ENCODE data around the gene UPK3B.
"Not testable (repeated sequence)": the region's sequence is repeated elsewhere in the genome, so short reads cannot be mapped to it uniquely, and the experiment has no call there.

UPK3B gene

DNA sequence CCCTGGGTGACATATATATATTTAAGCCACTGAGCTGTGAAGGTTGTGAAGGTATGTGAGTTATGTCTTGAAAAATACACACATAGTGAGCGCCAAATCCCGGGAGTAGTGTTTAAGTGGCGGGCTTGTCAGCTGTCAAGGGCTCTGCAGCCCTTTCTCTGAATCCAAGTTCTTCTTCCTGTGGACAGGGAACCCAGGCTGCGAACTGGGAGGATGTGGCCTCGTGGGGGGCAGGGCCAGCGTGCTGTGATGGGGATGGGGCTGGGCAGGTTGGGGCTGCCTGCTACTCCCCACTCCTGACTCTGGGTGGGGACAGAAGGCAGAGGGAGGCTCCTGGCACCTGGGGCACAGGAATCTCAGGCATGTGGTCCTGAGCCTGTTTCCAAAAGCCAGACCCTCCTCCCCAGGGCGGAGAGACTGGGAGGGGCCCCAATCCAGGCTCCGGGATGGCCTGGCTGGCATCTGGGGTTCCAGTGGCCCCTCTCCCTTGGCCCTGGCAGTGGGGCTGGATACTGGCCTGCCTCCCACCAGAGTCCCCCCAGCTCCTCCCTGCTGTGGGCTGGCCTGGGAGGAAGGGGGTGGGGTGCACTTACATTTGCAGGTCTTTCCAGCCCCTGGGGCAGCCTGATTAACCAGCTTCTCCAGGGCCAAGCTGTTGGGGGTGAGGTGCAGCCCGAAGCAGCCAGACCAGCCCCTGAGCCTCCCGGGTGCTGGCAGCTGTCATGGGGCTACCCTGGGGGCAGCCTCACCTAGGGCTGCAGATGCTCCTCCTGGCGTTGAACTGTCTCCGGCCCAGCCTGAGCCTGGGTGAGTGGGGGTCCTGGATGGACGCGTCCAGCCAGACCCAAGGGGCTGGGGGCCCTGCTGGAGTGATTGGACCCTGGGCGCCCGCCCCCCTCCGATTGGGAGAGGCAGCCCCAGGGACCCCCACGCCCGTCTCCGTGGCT, at the start of gene UPK3B:
TSS of gene UPK3B (plus strand) at position 622 of the 947 bp plus-strand sequence. CDS start at position 723, 101 bp downstream.
- no peak for DNase-seq

DNA sequence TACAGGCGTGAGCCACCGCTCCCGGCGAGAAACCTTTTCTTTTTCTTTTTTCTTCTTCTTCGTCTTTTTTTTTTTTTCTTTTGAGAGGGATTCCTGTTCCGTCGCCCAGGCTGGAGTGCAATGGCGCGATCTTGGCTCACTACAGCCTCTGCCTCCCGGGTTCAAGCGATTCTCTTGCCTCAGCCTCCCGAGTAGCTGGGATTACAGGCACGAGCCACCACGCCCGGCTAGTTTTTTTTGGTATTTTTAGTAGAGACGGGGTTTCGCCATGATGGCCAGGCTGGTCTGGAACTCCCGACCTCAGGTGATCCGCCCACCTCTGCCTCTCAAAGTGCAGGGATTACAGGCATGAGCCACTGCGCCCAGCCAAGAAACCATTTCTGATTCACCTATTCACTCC, 49.6 kb upstream of the UPK3B start:
- DNase-seq, result not testable (repeated sequence)

DNA sequence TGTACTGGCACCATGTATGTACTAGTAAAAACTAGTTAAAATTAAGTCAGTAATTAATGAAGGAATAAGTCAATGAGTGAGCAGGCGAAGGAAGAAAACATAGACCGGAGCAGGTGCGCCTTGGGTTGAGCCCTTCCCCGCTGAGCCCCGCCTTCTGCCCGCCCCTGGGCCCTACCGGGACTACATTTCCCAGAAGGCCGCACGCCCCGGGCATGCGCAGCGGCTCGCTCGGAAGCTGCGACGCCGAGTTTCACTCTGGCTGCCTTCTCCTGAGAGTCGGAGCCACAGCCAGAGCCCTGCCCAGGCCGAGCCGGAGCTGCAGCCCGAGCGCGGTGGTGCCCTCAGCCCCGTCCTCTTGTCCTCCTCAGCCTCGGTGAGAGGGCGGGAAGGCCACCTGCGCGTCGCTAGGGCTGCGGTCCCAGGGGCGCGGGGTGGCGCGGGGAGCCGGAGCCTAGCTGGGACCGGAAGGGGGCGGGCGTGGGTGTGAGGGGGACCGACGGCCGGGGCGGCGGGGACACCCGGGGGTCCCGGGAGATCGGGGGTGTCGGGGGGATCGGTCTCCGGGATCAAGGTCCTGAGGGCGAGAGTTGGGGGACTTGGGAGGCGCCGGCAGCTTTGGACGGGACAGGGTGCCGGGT, 48.8 kb upstream of the UPK3B start, which contains the start of gene DTX2:
TSS of gene DTX2 (plus strand) at position 246 of the 638 bp plus-strand sequence. CDS start 18,801 bp downstream, outside the sequence.
- DNase-seq, result not testable (repeated sequence)

DNA sequence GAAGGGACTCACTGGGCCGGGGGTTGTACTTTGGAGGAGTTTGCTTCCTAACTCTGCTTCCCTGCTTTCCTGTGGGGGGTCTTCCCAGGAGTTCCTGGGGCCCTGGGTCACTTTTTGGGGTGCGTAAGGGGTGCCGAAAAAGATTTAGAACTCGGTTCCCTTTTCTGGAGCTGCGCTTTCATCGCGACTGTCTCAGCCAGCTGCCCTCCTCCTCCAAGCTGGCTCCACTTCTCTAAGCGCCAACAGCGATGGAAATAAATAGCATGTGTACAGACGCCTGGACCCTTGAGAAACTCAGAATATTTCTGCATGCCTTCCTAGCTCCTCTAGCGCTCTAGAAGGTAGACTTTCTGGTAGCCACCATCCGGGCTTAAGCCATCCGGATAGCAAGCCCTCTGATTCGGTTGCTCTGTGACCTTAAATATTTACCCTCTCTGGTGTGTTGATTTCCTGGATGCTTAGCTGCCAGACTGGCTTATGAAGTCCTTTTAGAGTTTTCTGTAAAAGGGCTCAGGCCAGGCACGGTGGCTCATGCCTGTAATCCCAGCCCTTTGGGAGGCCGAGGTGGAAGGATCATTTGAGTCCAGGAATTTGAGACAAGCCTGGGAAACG, 48.0 kb upstream of the UPK3B start:
- DNase-seq, result not testable (repeated sequence)

DNA sequence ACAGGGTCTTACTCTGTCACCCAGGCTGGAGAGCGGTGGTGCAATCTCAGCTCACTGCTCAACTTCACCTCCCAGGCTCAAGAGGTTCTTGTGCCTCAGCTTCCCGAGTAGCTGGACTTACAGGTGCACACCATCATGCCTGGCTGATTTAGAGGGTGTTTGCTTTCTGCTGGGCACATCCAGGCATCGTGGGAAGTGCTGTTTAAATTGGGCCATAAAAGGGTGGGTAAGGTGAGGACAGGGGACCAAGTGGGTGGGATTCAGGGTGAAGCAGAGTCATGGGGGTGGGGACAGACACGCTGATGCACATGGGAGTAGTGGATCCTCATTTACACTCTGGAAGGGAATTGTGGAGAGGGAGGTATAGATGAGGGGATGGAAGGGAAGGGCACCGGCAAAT, 45.4 kb upstream of the UPK3B start:
- DNase-seq, result not testable (repeated sequence)

DNA sequence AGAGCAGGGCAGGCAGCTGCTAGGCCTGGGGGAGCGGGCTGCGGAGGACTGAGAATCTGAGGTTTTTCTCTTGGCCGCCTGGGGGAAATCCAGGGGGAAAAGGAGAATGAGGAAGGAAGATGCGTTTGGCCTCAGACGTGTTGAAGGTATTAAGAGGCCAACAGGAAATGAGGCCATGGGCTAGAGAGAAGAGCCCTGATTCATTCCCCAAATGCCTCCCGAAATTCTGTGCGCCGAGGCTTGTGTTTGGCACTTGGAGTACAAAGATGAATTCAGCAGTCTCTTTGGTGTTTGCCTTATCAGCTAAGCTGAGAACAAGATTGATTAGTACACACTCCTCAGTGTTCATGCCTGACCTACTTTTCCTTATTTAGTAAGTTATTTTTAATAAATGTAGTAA, 44.4 kb upstream of the UPK3B start:
- DNase-seq, result not testable (repeated sequence)

DNA sequence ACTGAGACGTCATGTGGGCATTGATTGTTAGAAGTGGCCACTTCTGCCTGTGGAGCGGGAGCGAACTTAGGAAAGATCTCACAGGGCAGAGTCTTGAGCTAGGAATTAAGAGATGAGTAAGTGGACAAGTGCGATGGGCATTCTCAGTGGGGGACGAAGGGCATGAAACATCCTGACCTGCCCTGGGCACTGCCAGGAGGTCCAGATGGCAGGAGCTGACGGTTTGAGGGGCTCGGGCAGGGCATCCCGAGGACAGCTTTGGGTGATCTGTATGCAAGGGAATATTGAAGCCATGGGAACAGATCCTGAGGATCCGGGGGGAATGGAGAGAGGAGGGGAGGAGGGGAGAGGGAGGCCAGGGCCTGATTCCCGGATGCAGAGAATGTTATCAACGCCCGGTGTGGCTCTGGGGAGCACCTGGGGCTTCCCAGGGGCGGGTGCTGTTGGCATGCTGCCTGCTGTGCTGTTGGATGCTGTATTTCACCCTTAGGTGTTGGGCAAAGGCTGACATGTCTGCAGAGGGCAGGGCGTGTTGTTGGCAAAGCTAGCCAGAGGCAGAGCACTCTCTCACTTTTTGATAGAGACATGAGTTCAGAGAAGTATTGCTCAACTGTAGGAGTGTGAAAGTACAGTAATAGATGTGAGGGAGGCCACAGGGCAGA, 42.5 kb upstream of the UPK3B start:
- not testable (repeated sequence) for DNase-seq

DNA sequence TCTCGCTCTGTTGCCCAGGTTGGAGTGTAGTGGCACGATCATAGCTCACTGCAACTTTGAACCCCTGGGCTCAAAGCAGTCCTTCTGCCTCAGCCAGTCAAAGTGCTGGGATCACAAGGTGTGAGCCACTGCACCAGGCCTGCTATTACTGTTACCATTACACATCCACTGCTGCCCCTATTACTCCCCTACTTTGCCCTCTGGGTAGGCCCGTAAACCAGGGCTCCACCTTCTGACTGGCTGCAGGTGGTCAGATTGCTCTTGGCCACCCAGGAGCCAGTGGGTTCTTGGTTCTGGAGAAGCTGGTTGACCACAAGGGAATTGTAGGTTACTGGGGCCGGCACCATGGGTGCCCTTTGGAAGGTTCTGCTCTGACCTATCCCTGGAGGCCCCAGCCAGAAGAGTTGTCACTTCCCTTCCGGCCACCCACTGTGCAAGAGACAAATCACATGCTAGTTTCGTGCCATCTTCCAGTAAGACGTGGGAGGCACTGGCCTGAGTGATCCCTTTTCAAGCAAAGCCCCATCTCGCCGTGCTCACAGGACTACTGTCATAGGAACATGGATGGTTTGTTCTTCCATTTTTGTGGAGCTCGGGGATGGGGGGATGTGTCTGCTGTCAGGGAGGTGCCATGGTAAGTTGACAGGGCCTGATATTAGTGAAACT, 38.7 kb upstream of the UPK3B start:
- DNase-seq, result not testable (repeated sequence)

DNA sequence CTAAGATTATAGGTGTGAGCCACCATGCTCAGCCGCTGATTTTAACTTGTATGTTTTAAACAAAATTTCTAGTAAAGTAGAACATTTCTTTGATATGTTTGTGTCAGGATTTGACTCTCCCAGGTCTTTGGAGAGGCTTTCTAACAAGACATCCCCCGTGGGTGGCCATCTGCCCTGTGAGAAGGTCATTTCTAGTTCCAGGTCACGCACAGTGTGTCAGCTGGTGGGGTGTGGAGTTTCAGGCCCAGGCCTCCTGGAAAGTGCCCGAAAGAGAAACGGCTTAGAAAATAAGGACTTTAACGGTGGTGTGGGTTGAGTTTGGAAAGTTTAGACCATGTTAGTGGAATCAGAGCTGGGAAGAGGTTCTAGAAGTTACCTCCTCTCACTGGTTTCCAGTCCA, 37.3 kb upstream of the UPK3B start:
- DNase-seq, result not testable (repeated sequence)

DNA sequence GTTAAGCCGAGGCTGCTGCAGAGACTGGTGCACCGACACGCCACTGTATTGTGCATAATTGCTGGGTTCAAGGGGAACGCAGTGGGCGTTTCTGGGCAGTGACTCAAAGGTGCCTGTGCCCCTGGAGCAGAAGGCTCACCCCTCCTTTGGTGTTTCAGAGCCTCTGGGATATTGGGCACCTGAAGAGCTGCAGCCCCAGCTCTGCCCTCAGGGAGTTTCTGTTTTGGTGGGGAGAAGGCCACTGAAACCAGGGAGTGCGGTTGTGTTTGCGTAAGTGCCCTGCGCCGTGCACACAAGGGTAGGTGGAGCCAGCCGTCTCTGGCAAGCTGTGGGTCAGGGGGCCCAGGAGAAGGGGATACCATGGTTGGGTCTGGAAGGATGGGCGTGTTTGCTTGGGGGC, 34.1 kb upstream of the UPK3B start:
- DNase-seq, result not testable (repeated sequence)

DNA sequence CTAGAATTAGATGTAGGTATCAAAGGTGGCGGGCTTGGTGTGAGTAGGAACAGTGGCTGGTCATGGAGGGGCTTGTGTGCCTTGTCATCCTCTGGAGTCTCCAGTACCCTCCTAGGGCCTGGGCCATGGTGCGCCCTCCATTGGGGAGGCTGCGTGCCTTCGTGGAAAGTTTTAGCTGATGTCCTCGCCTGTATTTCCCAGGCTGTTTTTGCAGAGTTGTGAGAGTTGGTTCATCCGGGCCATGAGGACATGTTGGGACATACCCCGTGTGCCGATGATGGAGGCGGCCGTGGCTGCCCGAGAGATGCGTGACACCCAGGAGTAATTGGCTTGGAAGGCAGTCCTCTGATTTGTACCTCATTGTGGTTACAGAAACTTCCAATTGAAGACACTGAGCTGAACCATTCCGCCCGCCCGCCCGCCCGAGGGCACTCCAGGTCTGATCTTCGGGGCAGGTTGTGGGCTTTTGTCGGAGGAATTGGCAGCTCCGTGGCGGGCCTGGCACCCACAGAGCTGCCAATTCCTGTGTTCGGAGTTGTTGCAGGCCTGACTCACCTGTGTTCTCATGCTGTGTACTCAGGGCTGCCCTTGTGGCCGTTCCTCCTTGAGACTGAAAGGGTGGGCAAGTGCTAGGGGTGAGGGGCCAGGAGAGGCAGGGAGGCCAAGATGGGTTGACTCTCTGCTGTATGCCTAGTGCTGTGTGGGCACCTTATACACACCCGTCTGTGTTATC, 33.4 kb upstream of the UPK3B start:
- not testable (repeated sequence) for DNase-seq

DNA sequence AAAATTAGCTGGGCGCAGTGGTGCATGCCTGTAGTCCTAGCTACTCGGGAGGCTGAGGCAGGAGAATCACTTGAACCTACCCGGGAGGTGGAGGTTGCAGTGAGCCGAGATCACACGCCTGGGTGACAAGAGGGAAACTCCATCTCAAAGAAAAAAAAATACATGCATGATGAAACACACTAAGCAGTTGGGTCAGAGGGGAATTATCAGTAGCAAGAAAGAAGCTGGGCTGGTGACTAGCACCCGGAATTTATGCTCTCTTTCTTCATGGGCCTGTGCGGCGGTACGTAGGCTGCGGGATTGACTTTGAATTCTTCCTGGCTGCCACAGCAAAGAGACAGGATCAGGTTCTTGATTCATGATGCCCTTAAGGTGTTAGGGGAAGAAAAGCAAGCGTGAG, 30.7 kb upstream of the UPK3B start:
- not testable (repeated sequence) for DNase-seq

DNA sequence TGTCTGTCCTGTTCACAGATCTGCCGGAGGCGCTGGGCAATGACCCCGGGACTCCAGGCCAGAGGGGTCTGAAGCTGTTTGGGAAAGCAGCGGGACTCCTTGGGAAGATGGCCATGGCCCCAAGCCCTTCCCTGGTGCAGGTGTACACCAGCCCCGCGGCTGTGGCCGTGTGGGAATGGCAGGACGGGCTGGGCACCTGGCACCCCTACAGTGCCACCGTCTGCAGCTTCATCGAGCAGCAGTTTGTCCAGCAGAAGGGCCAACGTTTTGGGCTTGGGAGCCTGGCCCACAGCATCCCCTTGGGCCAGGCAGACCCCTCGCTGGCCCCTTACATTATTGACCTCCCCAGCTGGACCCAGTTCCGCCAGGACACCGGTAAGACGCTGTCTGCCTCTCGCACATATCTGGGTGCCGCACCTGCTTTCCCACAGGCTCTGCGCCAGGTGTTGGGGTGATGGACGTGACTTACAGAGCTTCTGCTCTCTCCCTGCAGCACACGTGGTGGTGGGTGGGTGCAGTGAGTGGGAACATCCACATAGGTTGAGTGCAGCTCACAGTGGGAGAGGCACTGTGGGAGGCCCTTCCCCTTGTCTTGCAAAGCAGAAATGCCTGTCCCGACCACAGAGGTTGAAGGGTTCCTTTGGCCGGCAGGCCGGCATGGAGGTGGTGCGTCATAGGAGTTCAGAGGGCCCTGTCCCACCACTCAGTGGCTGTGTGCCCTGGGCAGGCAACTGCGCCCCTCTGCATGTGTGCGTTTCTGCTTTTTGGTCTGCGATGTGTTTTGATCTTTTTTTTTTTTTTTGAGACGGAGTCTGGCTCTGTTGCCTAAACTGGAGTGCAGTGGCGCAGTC, 29.7 kb upstream of the UPK3B start:
- DNase-seq, result not testable (repeated sequence)

DNA sequence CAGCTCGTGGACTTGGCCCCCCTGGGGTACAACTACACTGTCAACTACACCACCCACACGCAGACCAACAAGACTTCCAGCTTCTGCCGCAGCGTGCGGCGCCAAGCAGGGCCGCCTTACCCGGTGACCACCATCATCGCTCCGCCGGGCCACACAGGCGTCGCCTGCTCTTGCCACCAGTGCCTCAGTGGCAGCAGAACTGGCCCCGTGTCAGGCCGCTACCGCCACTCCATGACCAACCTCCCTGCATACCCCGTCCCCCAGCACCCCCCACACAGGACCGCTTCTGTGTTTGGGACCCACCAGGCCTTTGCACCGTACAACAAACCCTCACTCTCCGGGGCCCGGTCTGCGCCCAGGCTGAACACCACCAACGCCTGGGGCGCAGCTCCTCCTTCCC, 27.7 kb upstream of the UPK3B start:
- DNase-seq, result not testable (repeated sequence)

DNA sequence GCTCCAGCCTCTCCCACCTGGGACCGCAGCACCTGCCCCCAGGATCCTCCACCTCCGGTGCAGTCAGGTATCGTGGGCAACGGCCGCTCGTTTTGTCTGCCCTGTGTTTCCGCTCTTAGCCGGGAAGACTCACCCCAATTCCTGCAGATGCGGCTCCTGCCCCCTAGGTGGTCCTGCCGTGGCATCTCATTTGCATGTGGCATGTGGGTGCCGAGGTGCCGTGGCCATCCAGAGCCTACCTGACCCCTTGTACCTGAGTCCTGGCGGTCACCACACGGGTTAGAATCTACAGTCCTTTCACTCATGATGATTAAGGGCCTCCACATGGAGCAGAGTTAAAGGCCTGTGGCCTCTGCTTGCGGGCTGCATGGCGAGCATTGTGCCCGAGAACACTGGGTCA, 27.3 kb upstream of the UPK3B start:
- not testable (repeated sequence) for DNase-seq

DNA sequence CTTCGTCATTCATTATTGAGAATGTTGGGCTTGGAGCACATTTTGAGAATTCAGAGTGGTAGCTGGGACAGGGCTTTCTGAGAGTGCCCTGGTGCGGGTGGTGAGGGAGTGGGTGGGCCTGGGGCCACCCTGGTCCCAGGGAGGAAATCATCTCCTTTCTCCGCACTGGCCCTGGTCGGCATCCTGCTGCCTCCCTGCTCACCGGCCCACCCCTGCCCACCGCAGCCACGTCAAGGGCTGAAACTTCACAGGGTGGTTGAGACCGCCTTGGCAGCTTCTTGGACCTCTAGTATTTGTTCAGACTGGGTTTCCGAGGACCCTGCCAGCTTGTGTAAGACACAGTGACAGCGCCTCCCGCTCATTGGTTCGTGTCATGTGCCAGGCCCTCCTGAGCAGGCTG, 25.9 kb upstream of the UPK3B start:
- not testable (repeated sequence) for DNase-seq

DNA sequence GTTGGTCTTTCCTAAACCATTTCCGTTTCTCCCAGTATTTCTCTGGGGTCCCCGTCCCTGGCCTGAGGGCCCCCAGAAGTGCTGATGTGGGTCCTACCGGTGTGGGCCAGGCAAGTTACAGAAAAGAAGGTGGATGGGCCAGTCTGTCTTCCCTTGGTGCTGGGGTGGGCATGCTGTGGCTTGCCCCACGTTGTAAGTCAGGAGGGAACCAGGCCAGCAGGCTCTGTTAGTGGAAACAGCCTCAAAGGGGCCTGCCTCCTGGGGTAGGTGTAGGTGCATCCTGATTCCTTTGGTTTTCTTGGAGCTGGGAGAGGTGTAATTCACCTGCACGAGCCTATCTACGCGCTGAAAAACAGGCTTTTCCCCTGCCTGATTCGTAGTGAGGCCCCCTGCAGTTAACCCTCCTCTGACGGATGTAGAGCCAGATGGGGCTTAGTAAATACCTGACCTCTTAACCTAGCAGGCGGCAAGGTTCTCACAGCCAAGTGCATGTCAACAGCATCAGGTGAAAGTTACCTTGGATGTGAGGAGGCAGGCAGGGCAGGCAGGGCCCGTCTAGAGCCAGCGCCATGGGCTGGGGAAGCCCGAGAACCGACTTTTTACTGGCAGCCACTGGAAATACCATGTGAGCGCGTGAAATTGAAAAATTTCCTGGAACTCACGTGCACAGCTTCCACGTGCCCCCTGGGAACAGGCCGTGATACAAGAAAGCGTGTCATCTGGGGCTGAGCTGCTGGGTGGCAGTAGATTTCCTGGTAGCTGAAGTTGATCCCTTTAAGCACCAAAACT, 24.3 kb upstream of the UPK3B start:
- DNase-seq, result not testable (repeated sequence)

DNA sequence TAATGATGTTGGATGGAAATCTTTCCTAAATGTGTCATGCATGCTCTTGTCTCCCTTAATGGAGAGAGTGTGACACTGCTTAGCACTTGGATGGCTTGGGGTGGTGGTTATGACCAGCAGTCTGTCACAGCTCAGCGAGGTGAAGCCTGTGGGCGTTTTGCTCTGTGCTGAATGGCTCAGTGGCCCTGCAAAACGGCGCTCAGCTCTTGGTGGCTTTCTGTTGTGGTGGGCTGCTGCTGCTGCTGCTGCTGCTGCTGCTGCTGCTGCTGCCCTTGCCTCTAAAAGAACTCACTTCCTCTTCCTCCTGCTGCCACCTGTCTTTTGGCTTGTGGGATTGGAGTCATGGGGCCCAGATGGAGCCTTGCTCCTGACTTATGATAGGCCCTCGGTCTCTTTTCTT, 23.7 kb upstream of the UPK3B start:
- DNase-seq, result not testable (repeated sequence)

DNA sequence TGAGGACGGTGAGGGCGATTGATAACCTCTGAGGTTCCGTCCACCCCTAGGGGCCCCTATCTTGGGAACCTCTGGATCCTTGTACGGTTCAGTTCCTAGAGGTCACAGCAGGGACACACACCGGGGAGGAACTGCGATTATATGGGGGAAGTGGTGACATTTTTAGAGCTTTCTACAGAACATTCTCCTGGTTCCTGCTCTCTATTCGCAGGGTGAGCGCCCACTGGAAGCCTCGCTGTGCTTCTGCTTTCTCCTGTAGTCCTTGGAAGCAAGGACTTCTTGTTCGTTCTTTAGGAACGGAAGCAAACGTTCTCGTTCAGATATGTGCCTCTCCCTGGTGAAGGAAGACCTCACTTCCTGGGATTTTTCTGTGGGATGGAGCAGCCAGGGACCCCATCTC, 22.4 kb upstream of the UPK3B start:
- DNase-seq, result not testable (repeated sequence)

DNA sequence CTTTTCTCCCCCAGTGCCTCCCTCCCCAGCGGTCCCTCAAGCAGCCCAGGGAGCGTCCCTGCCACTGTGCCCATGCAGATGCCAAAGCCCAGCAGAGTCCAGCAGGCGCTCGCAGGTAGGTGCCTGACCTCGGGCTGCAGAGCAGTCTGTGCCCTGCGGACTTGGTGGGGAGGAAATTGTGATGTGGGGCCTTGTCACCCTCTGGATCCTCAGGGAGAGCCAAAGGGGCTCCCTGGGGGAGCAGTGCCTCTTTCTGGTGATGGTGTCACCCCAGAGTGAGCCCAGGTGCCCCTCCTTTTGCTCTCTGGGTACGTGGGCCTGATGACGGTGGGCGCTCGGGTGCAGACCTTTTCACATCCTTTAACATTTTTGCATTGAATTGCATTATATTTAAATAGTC, 18.2 kb upstream of the UPK3B start:
- not testable (repeated sequence) for DNase-seq

Measured in T1000 (cell line).